Activated CD4-positive, alpha-beta T cell treated with anti-CD3 and anti-CD28 coated beads, Interleukin-2, amount 50 U/mL, for 1 hour (primary cell): ENCODE measurements around the gene DLG5.

Experiments
- DNase-seq: peaks from one replicate; pipeline ENCODE4 v3.0.0-alpha.2; 2020

Gene DLG5

DNA sequence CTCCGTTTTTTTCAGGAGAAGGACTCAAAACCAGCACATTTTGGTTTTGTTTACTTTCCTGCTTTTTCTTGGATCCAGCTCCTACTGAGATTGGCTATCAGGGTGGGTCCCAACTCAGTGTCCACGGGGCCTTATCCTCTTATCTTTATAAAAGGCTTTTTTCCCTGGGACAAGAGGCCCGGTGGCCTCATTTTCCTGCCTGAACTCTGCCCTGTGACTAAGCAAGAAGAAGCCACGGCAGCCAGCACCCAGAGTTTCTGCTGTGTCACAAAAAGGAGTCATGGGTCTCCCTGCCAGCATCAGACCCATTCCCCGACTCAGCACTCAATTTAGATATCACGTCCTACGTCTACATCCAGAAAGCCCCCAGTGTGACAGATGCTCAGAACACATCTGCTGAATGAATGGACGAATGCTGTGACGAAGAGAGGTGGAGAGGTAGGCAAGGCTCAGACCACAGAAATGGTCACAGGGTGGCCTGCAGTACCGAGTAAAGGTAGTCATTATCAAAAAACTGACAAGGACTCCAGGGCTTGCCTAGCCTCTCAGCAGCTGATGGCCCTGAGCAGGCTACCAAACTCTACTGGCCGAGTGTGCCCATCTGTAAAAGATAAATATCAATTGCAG is 16.7 kb downstream of the DLG5 start:
- DNase-seq = no peak

DNA sequence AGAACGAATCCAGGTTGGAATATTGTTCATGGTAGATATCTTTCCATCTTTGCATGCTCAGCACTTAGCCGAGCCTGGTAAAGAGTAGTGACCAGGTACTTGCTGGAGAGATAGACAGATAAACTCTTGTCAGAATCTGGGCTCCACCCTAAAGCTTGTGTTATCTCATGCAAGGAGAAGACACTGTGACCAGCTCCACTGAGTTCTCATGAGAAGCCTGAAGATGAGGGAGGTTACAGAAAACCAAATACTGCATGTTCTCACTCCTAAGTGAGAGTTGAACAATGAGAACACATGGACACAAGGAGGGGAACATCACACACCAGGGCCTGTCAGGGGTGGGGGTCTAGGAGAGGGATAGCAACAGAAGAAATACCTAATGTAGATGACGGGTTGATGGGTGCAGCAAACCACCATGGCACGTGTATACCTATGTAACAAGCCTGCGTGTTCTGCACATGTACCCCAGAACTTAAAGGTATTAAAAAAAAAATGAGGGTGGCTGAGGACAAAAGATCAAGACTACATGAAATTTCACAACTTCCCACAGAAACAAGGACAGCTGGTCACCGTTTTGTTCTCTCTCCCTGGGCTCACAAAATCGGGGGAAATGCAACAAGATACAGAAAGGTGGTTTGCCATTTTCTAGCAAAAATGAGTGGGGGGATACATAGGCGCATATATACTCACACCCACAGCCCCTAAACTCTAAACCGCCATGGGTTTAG is 17.4 kb downstream of the DLG5 start:
- DNase-seq = no peak

DNA sequence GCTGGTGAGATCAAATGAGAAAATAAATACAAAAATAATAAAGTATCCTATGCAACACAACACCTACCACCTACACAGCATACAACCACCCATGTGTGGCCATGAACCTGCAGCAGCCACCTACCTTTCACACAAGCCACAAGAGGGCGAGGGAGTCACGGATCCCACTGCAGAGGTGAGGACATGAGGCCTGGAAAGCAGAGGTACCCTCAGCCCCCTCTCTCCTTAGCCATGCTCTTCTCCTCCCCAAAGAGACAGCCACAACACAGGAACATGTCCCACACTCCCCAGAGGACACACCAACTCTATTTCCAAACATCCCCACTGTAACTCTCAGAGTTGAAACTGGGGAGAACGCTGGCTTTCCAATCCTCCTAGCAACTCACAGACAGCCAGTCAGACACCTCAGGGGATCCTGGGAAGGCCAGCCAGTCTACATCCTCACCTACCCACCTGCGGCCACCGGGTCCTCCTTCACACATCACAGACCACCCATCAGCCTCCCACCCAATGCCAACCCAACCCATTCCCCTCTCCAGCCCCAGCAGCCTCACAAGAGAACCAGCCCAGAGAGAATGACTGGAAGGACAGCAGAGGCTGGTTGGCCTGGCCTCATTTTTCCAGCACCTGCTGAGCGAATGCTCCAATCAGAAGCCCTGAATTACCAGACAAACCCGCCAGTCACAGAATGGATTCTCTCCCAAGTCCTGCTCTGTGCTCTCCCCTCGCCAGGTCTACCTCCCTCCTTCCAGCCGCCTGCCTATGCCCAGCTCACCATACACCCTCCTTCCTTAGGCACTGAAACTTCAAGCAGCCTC is 18.4 kb downstream of the DLG5 start:
- DNase-seq = no peak

DNA sequence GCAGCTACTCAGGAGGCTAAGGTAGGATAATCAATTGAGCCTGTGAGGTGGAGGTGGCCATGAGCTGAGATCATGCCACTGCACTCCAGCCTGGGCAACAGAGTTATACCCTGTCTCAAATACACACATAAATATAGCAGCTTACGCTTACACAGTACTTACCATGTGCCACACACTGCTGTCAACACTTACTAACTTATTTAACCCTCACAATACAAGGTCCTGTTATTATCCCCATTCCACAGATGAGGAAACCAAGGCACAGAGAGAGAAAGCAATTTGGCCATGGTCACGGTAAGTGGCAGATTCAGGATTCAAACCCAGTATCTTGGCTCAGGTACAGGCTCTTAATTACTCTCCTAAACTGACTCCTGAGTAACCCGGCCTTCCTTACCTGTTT is 19.1 kb downstream of the DLG5 start:
- DNase-seq = no peak

DNA sequence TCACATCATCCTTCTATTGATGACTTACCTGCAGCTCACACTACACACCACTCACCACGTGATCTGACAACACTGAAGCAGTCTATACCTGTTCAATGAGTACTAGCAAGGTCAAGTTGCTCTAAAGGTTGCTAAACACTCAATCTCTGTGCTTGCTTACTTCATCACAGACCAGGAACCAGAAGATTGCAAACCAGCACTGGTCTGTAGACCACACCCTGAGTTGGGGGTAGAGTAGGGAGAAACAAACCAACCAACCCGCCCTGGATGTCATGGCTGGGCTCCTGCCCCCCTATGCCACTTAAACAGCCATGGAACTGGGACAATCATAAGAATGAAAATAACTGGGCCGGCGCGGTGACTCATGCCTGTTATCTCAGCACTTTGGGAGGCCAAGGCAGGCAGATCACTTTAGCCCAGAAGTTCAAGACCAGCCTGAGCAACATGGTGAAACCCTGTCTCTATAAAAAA is 19.6 kb downstream of the DLG5 start:
- no peak for DNase-seq

DNA sequence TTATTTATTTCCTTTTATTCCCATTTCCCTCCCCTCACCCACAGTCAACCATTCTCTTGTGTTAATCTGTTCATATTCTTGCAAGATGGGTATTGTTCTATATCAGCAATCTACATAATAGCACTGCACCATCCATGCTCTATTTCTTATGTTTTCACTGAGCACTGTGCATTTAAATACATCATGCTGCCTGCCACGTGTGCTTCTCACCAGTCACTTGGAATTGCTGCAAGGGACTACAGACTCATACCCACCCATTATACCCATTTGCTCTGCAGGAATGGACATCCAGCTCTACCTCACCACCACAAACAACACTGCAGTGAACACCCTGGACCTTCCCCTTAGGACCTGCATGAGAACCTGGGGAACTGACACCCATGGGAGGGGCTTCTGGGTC is 20.8 kb downstream of the DLG5 start:
- DNase-seq = no peak

DNA sequence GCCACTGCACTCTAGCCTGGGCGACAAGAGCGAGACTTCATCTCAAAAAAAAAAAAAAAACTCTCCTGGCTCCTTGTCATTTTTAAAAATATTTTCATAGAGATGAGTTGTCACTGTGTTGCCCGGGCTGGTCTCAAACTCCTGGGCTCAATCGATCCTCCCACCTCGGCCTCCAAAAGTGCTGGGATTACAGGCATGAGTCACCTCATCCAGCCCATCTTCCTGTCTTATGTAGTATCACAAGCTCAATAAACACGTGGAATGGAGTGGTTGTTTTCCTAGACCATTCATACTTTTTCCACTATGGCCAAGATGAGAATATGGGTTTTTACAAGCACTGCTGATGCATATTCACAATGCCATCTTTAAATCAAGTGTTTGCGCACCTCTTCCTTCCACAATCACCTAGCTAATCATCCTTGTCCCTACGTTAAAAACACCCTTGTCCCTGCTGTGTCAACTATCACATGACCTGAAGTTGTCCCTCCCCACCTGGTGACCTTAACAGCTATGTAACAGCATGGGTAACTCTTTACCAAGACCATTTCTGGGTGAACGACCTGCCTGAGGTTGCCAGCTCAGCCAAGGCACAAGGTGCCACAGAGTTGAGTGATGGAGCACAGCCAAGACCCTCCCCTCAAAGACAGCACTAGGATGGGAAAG is 21.3 kb downstream of the DLG5 start:
- DNase-seq = no peak

DNA sequence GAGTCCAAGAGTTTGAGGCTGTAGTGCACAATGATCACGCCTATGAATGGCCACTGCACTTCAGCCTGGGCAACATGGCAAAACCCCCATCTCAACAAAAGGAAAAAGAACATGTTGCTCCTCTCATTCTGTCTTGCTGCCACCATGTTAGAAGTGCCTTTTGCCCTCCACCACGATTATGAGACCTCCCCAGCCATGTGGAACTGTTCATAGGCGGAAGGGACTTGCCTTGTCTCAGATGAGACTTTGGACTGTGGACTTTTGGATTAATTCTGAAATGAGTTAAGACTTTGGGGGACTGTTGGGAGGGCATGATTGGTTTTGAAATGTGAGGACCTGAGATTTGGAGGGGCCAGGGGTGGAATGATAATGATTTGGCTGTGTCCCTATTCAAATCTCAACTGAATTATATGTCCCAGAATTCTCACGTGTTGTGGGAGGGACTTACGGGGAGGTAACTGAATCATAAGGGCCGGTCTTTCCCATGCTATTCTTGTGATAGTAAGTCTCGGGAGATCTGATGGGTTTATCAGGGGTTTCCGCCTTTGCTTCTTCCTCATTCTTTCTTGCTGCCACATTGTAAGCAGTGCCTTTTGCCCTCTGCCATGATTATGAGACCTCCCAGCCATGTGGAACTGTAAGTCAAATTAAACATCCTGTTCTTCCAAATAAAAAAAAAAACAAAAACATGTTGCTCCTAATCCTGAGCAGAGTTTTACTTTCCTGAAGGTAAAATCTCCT is 22.3 kb downstream of the DLG5 start:
- no peak for DNase-seq

DNA sequence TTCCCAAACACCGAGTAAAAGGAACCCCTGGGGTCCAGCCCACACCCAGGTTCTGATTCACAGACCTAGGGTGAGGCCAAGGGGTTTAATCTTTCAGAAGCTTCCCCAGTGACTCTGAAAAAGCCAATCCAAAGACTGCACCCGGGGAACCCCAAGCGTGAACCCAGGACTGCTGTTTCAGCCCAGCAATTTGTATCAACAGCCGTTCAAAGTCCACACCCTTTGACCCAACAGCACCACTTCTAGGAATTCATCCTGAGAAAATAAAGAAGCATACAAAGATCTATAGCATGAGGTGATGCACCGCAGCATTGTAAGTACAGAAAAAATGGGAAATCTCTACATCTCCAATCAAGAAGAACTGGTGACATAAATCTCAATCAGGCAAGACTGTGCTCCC is 24.4 kb downstream of the DLG5 start:
- no peak for DNase-seq

DNA sequence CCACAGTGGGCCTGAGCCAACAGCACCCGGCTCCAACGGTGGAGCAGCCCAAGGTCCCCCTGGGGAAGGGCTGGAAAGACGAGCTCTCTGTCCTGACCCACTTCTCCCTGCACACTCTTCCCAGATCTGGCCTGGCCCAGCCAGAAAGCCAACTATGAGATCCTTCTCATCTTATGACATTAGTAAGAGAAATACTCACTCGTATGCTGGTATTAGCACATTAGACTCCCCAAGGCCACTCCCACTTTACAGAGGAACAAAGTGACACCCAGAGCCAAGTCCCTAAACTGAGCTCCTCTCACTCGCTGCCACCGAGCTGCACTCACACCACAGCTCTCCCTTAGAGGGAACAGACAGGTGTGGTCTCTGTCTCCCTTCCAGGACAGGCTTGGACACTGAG is 24.8 kb downstream of the DLG5 start:
- no peak for DNase-seq

DNA sequence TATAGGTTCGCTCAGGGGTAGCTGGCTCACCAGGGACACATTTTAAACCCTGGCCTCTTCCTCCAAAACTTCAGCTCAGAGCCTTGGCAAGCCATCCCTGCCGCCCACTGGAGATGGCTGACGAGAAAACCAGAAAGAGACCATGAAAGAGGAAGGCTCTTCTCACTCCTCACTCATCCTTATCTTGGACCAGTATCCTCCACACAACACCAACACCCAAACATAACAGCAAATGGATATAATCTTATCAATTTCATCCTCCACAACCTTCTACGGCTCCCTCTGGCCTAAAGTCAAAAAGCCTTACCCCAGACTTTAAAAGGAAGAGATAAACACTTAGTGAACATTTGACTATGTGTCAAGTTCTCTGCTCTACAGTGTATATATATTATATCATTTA is 26.9 kb downstream of the DLG5 start:
- no peak for DNase-seq

DNA sequence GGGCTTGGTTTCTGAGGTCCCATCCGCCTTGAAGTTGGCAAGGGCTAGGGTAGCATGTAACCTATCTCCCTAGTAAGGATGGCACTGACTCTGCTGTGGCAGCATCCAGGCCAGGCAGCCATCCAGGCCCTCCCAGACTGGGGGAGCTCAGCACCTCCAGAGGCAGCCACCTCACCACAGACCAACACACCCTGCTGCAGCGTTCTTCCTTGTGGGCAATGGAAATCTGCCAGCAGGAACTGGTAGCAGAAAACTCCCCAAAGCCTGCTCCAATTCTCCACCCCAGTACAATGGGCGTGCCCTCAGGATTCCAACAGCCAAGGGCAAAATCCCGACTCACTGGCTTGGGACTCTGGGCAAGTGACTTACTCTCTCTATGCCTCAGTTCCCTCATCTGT is 27.5 kb downstream of the DLG5 start:
- no peak for DNase-seq

DNA sequence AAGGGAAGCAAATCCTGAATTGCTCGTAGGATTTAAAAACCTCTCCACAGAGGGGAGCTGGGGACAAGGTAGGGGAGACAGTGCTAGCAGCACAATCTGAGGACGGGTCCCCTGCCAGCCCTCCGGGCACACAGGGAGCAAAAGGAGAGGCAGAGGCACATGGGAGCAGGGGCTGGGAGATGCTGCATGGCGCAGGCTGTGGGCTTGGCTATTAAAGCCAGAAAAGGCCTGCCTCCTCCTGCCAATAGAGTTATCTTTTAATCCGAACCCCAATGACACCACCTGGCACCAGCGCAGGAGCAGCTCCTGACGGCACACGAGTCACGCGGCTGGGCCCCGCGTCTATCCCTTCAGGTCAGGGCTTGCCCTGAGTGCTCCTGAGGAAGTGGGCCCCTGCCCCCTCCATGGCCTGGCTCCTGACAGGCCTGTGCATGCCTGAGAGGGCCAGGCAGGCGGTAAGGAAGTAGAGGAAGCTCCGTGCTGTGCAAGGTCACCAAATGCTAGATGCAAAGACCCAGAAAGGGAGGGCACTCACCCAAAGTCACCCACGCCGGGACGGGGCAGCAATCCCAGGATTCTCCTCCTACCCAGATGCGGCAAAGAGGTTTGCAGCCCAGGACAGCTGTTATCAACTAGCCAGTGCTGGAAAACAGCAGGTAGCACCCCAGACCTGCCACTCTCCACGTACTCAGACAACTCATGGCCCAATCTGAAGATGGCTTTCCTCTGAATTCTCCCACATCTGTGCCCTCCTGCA is 28.1 kb downstream of the DLG5 start:
- no peak for DNase-seq

DNA sequence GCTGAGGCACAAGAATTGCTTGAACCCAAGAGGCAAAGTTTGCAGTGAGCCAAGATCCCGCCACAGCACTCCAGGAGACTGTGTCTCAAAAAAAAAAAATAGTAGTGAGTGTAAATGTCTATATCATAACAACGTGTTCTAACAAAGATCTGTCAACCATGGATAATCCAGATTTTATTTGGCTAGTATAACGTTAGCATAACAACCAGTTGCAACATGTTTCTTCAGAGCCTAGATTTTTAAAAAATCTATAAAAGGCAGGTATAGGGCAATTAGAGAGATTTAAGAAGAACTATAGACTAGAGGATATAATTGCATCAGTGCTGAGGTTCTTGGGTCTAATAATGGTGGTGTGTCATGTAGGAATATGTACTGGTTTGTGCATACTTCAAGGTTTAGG is 30.5 kb downstream of the DLG5 start:
- DNase-seq = no peak

DNA sequence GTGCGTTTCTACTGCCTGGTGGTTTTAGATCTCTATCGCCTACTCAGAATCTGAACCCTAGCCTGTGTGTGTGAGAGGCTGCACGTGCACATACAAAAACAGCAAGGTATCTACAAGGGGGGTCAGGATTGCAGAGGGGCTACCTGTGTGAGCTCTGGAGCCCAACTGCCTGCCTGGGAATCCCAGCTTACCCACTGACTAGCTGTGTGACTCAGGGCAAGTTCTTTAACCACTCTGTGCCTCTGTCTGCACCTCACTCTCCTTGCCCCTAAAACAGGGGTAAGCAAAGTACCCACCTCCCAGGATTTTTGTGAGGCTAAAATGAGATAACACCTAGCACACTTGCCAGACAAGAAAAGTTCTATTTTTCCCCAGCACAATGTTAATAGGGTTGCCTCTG is 32.5 kb downstream of the DLG5 start:
- no peak for DNase-seq

DNA sequence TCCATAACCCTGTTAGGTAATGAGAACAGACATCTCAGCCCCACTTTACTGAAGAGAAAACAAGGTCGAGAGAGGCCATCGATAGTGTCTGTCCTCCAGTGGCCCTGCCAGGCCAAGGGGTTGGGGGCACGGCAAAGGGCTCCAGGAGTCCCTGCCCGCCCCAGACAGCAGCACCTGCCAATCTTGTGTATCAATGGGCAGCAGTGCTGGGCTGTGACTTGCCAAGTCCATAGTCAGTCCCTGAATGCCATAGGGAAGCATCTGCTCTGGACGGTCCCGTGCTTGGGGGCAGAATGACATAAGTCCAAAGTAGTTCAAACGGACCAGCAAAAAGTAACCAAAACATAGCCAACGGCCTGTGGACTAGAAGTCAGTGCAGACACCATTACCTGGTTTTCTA is 33.2 kb downstream of the DLG5 start:
- DNase-seq = no peak

DNA sequence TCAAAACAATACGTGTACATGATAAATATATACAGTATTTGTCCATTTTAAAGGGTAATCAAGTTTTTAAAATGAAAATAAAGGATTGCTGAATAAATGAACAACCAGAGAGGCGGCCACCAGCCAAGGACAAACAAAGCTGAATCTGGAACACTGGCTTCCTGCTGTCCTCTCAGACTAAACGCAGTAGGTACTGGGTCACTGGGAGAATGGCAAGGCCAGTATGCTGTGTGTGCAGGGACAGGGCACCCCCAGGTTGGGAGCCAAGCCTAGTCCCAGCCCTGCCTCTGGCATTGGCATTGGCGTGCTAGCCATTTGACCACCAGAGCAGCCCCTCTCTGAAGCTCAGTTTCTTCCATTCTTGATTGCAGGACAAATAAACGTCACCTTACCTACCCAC is 33.8 kb downstream of the DLG5 start:
- DNase-seq = no peak

DNA sequence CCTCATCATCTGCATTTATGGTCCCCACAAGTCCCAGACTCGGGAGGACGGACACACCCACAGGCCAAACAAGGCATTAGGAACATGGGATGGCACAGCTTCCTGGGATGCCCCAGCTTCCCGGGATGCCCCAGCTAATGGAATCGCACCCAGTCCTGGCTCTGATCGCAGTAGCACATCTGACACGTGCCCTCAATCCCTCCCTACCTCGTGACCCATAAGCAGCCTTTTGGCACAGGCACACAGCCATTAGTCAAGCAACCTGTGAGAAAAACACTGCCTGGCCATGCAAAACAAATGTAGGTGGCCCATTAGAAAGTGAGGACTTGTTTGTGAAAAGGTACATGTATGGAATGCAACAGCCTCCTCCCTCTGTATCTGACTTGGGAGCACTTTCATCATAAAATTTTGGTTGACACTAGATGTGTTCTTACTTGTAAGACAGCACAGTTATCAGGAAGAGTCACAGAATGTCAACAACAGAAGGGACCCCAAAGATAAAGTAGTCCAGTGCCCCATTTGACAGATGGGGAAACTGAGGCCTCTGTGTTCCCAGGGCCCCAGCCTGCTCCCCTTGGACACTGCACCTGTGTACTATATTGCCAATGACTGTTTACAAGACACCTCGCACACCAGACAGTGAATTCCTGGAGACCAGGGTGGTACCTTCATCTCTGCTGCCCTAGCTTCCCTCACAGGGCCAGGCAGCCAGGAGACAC is 34.4 kb downstream of the DLG5 start:
- no peak for DNase-seq

DNA sequence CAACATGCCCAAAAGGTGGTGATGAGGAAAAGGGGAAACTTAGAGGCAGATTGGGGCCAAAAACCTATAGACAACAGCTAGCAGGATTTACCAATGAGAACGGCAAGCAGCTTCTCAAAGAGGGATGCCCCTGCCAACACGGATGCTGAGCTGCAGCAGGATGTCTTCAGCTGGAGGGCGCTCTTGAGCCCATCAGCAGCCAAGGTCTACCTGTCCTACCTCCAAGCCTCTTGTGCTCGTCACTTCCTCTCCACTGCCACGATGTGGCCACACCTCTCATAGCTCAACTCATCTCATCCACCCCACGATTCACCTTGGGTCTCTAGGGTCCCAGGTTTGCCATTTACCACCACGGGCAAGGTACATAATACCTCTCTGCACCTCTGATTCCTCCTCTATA is 36.5 kb downstream of the DLG5 start:
- DNase-seq = no peak

DNA sequence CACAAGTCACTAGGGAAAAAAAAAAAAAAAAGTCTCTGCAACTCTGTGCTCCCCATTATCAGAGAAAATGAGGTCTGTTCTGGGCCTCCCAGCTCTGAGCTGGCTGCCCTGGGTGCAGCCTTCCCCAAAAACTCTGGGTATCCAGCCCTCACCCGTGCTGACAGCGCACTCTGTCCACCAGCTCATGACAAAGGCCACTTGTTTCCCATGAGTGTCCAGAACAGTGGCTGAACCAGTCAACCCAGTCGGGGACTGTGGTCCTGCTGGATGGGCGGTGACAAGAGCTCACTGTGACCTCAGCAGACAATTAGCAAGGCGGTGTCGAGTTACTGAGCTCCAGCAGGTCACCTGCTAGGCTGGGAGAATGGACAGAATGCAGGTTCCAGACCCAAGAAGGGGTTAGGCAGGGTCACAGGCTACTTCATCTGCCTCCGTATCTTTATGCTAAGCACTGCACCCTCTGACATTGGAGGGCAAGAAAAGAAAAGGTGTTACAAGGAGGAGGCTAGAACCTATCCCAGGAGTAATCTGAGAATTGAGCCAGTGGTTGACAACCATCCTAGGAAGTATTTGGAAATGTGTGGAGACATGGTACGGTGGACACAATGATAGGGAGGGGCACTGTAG is 37.2 kb downstream of the DLG5 start:
- no peak for DNase-seq

DNA sequence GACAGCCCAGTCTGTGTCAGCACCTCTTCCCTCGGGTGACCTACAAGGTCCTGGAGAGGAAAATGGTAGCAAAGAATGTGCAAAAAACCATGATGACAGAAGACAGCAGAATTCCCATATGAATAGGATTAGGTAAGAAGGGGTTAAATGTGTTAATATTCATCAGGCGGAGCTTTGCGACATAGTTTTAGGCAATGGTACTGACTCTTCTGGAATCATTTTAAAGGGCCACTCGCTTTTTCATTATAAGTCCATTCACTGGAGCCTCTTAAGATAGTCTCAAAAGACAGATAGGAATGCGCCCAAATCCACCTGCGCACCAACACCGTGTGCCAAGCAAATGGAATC is 38.2 kb downstream of the DLG5 start:
- no peak for DNase-seq
